HG02884 (cell line): ENCODE data around the gene RELN.
"Not testable (repeated sequence)": the region's sequence is repeated elsewhere in the genome, so short reads cannot be mapped to it uniquely, and the experiment has no call there.

Experiments
- ATAC-seq: cut with Tn5 transposase; IDR thresholded peaks from one replicate; pipeline ENCODE4 v1.9.1; 2021; ENCODE audit warnings: mild to moderate bottlenecking, moderate library complexity; ENCODE audit not compliant: unreplicated experiment

Gene RELN

GRCh38 chr7:103855671-103856070 lies 133.8 kb downstream of the RELN start:
- no peak for ATAC-seq

- ATAC-seq: no peak
Observed at GRCh38 chr7:103854611-103855010, 134.8 kb downstream of the RELN start.

GRCh38 chr7:103851357-103851756 lies 138.1 kb downstream of the RELN start:
- no peak for ATAC-seq

DNA sequence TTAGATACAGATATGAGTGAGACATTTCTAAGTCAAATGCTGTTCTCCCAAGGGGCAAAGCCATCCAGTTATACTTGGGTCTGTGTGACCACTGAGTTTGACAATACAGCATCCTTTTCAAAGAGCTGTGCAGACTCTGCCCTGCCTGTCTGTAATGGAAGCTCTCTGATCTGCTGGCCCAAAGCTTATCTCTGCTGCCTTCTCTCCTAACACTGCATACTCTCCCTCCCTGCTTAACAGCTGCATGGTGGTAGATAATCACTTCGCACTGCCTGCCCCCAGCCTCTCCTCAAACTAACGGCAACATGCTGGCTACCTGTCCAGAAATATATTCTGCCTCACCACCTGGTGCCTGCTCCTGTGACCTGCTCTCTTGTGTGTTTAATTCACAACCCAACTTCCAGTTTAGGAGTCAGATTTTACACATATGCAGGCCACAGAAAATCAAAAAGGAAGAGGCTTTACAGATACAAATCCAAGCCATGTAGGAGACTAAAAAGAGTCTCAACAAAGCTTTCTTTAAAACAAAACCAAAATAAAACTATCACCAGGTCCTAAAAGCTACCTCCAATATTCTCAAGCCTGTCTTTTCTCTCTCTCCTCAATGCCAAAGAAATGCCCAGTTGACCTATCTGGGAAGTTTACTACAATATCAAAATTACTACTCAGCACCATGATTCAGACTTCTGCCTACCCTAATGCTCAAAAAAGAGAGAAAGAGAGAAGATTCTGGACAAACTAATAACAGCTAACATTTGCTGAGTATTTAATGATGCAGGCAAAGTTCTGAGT lies 145.6 kb downstream of the RELN start:
- no peak for ATAC-seq

DNA sequence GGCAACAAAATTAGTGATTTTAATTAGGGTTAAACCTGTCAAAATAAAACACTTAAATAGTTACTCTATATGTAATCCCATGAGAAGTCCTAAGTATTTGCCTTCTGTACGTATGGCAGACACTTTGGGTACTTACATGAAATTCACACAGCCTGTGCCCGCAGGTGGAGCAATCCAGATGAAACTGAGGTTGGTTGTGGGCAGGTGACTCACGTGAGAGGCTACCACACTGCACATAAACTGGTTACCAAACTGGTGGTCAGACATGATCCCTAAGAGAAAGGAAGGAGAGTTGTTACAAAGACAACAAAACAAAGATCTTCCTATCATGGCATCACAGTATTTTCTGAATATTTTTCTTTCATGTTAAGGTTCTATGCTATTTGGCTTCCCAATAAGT lies 156.1 kb downstream of the RELN start:
- no peak for ATAC-seq

- ATAC-seq: no peak
Observed at GRCh38 chr7:103832438-103832837, 157.0 kb downstream of the RELN start.

GRCh38 chr7:103824251-103824650 lies 165.2 kb downstream of the RELN start:
- no peak for ATAC-seq

DNA sequence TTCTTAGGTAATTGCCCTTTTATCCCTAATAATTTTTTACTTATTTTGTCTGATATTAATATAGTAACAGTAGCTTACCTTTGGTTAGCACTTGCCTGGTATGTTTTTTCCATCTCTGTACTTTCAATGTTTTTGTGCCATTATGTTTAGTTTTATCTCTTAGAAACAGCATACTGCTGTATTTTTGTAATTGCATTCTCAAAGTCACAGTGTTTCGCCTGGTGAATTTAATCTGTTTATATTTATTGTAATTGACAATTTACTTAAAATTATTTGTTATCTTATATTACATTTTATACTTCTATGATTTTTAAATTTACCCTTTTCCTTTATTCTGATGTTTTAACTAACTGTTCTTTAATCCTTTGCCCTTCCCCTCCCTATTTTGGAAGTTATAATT lies 166.4 kb downstream of the RELN start:
- no peak for ATAC-seq

- no peak for ATAC-seq
Observed at GRCh38 chr7:103821092-103821491, 168.4 kb downstream of the RELN start.

GRCh38 chr7:103815972-103816371 lies 173.5 kb downstream of the RELN start:
- ATAC-seq: not testable (repeated sequence)

DNA sequence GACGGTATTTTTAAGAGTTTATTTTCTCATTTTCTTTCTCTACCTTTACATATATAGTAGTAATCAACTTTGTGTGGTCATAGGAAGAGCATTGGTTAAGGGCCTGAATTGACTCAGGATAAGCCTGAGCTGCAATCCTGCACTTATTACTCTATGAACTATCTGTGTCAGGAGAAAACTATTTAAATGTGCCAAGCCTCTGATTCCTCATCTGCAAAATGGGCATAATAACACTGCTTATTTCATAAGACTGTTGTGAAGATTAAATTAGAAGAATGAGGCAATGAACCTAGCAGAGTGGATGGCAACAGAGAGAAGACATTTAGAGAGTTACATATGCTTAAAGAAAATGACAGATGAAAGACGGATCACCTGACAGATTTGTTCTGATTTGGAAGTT lies 175.5 kb downstream of the RELN start:
- ATAC-seq: no peak

GRCh38 chr7:103811997-103812396 lies 177.5 kb downstream of the RELN start:
- peak; percentile 86 for ATAC-seq

DNA sequence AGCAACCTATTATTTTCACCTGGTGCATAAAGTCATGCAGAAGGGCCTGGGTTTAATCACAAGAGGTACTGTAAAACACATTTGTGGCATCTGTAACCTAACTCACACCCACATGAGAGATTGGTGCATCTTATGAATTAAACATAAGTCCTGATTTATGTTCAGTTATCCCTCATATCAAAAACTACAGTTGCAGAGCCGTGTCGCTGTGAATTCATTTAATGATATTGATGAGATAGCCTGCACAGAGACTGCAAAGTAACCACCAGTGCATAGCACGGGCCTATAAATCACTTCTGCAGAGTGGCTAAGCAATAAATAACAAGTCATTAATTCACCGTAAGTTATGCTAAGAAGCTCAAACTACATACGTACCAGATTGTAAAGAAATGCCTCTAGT lies 178.2 kb downstream of the RELN start:
- no peak for ATAC-seq

GRCh38 chr7:103810112-103810744 lies 179.2 kb downstream of the RELN start:
- no peak for ATAC-seq

DNA sequence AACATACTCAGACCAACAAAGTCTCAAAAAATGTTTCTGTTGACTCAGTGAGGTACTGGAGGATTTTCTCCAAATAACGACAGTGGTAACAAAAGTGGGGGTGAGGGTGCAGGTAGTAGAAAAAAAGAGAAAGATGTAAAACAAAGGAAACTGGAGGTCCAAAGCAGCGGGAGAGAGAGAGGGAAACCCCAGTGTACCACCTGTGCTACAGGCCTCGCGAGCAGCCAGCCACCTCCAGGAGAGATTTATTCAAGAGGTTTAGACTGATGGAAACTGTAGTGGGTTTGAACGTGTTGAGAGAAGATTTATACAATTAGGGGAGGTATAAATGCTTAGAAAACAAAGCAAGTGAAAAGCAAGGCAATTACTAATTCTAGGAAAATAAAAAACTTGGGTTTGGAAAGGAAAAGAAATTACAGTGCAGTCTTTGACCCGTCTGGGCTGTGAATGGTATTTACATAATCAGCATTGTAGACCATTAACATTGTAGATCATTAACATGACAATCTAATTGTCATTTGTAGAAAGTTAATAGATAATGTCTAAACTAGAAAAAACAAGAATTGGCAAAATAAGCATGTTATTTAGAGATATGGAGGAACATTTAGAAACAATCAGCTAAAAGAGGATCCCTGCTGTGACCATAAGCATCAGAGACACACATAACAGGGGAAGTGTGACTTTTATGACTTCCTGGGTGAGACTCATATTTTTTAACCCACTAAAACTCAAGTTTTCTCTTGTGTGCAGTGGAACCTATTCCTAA lies 180.0 kb downstream of the RELN start:
- ATAC-seq: no peak

DNA sequence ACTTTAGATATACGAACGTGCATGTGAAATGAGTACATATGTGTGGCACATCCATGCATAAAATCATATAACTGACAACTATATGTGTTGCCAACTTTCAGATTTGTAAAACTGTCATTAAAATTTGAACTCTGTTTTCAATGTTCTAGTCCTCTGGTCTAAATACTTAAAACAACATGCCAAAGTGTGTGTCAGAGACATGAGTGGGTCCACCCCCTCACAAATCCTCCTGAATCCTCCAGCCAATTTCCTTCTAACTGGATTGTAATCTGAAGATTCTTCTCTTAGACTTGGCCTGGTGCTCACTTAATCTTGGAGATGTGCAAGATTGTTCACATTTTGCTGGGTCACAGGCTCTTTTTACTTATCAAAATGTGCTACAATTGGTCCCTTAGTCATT lies 184.1 kb downstream of the RELN start:
- ATAC-seq: no peak

DNA sequence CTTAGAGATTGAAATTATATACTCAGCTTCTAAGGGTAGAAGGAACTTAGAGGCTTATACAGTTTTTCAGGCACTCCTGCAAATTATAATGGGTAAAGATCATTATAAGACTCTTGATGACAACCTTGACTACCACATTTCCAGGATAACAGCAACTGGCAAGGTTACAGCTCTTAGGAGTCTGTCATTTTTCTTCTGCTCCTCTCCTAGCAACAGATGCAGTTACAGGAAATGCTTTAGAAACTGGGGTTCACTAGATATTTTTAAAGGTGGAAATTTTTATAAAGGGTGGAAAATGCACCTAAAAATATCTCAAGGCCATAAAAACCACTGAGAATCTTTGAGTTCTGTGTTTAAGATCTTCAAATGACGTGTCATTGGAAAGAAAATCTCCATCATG lies 185.8 kb downstream of the RELN start:
- no peak for ATAC-seq

GRCh38 chr7:103799298-103799697 lies 190.2 kb downstream of the RELN start:
- ATAC-seq: no peak

DNA sequence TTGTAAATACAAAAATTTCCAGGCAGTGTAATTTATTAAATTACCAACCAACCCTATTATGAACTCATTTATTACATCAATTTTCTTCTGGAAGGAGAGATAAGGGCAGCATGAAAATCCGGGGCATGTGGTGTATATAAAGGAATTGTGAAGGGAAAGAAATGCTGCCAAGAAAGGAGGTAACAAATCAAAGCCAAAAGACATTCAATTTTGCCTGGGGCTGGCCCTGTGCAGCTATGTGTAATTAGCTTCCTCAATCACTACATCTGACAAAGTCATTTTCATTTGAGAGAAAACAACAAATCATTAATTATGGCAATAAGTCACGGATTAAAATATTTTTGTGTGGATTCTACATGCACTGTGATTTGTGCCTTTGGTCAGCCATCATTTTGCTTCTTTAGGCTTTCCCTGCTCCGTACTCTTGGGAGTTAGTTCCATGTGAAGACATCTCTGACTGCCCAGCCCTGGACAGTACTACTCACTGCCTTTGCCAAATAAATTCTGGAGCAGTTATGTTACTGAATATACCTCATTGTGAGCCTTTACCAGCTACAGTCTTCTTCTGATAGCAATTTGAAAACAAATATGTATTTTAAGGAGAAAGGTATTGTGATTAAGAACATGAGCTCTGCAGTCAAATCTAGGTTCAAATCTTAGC lies 191.7 kb downstream of the RELN start:
- no peak for ATAC-seq

DNA sequence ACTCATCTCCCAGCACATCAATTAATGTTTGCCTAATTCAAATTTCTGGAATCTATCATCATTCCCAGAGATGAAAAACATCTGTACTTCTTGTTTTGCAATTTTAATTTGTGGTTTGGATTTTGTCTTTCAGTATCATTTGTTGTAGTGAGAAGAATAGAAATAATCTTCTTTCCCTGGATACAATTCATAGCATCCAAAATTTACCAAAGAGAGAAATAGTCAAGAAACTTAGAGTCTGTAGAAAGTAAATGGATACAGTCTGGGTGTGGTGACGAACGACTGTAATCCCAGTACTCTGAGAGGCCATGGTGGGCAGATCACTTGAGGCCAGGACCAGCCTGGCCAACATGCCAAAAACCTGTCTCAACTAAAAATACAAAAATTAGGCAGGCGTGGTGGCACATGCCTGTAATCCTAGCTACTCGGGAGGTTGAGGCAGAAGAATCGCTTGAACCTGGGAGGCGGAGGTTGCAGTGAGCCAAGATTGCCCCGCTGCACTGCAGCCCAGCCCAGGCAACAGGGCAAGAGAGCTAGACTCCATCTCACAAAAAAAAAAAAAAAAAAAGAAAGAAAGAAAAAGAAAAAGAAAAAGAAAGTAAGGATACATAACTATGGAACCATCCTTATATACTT lies 193.0 kb downstream of the RELN start:
- ATAC-seq: no peak

DNA sequence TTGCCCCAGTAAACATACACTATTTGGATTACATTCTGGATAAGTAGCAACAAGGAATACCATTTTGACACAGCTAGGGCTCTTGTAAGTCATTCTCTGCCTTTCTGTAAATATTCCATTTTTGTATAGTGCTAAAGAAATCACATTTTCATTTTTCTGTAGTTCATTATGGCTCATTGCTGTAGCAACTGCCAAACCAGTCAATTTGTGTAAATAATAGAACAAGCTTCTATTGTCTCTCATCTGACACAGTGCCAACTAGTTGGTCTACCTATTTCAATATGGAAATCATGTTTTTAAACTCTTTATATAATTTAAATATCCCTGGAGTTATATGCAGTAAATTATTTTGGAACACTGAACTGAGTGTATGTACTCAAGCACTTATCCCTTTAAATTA lies 193.7 kb downstream of the RELN start:
- no peak for ATAC-seq
